Testis (tissue), 2 donors: ENCODE results near the gene C17orf78.

Experiments
- POLR2A ChIP-seq: fragments of 450-650 bp; IDR thresholded peaks from one replicate; pipeline ENCODE4 v1.6.1; 2017; ENCODE audit warnings: antibody characterized with exemption, mild to moderate bottlenecking, moderate library complexity
- TF ChIP-seq, protein P1 (sequence below), 3 experiments: fragments of 450-650 bp in 2 of 3; fragments of 200-600 bp in 1 of 3; sonication (generic) in 1 of 3; IDR thresholded peaks; one replicate each; pipeline ENCODE4 v1.5.1; 2016 to 2019; ENCODE audit warnings: antibody characterized with exemption in 3 of 3, mild to moderate bottlenecking in 2 of 3, moderate library complexity in 1 of 3

DNA sequence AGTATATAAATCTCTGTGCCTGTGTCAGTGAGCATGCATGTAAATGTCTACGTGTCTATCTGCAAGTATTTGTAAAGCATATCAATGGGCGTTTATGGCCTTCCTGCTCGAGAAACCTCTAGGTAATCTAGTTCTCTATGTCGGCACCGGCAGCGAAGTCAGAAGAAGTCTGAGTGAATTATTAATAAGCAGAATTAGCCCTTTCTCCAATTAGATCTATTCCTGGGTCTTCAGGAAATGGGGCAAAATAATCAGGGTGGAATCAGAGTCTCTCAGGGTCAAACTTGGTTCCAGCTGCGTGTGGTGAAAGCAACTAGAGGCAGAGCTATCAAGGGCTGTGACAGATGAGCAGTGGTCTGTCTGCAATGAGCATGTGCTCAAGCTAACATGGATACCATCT lies at the start of gene C17orf78:
- TF ChIP-seq, protein P1, sequence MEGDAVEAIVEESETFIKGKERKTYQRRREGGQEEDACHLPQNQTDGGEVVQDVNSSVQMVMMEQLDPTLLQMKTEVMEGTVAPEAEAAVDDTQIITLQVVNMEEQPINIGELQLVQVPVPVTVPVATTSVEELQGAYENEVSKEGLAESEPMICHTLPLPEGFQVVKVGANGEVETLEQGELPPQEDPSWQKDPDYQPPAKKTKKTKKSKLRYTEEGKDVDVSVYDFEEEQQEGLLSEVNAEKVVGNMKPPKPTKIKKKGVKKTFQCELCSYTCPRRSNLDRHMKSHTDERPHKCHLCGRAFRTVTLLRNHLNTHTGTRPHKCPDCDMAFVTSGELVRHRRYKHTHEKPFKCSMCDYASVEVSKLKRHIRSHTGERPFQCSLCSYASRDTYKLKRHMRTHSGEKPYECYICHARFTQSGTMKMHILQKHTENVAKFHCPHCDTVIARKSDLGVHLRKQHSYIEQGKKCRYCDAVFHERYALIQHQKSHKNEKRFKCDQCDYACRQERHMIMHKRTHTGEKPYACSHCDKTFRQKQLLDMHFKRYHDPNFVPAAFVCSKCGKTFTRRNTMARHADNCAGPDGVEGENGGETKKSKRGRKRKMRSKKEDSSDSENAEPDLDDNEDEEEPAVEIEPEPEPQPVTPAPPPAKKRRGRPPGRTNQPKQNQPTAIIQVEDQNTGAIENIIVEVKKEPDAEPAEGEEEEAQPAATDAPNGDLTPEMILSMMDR (IDR thresholded peaks at IDR 0.05): no peak
- TF ChIP-seq POLR2A: no peak
